OCI-LY1 (cell line): Measurements from ENCODE around the gene TNFAIP8L3.

ENCODE experiments used
- EZH2 ChIP-seq: fragments of 200-600 bp; sonication (generic), shearing (Covaris generic); IDR thresholded peaks from 2 replicates; pipeline ENCODE4 v1.8.0; 2017; ENCODE audit warnings: borderline replicate concordance, mixed run types, mild to moderate bottlenecking, antibody characterized with exemption, low read length, moderate library complexity, mixed read lengths
- TF ChIP-seq, protein P1 (sequence below): fragments of 200-600 bp; sonication (generic), shearing (Covaris generic); IDR thresholded peaks from 2 replicates; pipeline ENCODE4 v1.5.1; 2017; ENCODE audit warnings: mild to moderate bottlenecking, antibody characterized with exemption, low read length, moderate library complexity, mixed read lengths

DNA sequence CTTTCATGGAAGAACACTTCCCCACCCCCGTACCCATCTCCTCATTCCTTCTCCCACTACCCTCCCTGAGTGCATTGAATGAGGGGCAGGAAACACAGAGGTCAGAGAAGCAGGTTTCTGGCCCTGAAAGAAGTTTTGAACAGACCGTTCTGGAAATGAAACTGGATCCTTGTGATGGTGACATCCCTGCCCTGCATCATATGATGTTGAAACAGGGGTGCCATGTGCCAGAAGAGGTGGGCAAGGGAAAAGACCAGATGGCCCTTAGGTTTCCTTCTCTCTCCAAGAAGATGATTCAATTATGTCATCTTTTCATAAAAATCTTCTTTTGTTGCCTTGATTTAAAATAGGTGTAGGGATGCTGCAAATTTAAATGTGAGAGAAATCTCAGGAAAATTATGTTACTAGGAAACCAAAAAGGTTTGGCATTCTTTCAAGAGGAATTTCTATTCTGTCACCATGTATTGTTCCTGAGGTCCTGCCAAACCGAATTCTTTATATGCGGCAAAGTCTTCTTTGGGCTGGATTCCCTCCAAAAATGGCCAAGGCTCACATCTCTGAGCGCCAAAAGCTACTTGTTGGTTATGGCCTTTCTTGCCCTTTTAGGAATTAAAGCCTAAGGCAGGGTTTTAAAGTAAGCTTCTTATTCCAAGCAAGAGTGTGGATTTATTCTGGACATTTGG lies 19.9 kb upstream of the TNFAIP8L3 start:
- TF ChIP-seq, protein P1, sequence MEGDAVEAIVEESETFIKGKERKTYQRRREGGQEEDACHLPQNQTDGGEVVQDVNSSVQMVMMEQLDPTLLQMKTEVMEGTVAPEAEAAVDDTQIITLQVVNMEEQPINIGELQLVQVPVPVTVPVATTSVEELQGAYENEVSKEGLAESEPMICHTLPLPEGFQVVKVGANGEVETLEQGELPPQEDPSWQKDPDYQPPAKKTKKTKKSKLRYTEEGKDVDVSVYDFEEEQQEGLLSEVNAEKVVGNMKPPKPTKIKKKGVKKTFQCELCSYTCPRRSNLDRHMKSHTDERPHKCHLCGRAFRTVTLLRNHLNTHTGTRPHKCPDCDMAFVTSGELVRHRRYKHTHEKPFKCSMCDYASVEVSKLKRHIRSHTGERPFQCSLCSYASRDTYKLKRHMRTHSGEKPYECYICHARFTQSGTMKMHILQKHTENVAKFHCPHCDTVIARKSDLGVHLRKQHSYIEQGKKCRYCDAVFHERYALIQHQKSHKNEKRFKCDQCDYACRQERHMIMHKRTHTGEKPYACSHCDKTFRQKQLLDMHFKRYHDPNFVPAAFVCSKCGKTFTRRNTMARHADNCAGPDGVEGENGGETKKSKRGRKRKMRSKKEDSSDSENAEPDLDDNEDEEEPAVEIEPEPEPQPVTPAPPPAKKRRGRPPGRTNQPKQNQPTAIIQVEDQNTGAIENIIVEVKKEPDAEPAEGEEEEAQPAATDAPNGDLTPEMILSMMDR: no peak
- no peak for TF ChIP-seq EZH2
